GM12878 (cell line): ENCODE measurements around the gene COMMD1. TPM values are rescaled to one million over a fixed set of nuclear protein-coding genes. Genes with fewer than 3 reads are reported as not detected.
A peak's percentile ranks its signal among the peaks of the same experiment; 100 is the strongest.

Experiments used
- CREM ChIP-seq: IDR thresholded peaks from 2 replicates; pipeline ENCODE4 v1.6.1; 2014; ENCODE audit warnings: antibody characterized with exemption, low read depth
- CTCF ChIP-seq, 3 experiments: IDR thresholded peaks in 2 of 3; conservative IDR thresholded peaks in 1 of 3; 2 replicates each; pipeline ENCODE4 v1.5.1; 2011; ENCODE audit warnings: low read depth in 3 of 3, low read length in 3 of 3, mild to moderate bottlenecking in 3 of 3, control low read depth in 2 of 3, moderate library complexity in 2 of 3, inconsistent platforms in 1 of 3, mixed read lengths in 1 of 3; ENCODE audit not compliant: control insufficient read depth in 2 of 3, insufficient read depth in 1 of 3; ENCODE audit errors: extremely low read depth in 1 of 3
- EZH2 ChIP-seq: IDR thresholded peaks from 2 replicates; pipeline ENCODE4 v1.6.1; 2012; ENCODE audit warnings: low read depth, mild to moderate bottlenecking, control low read depth, inconsistent platforms, low read length, borderline replicate concordance; ENCODE audit not compliant: control insufficient read depth
- FOXK2 ChIP-seq: fragments of 450-650 bp; IDR thresholded peaks from 2 replicates; pipeline ENCODE4 v1.6.1; 2017; ENCODE audit warnings: mild to moderate bottlenecking, moderate library complexity
- GABPA ChIP-seq: IDR thresholded peaks from 2 replicates; pipeline ENCODE4 v1.6.1; 2014; ENCODE audit warnings: antibody characterized with exemption, low read depth, mild to moderate bottlenecking, inconsistent platforms
- IRF3 ChIP-seq: fragments of 450-650 bp; IDR thresholded peaks from 2 replicates; pipeline ENCODE4 v1.6.1; 2014; ENCODE audit warnings: mild to moderate bottlenecking
- IRF4 ChIP-seq: IDR thresholded peaks from 2 replicates; pipeline ENCODE4 v1.6.1; 2011; ENCODE audit warnings: low read depth, low read length
- JUNB ChIP-seq: IDR thresholded peaks from 2 replicates; pipeline ENCODE4 v1.6.1; 2016; ENCODE audit warnings: antibody characterized with exemption, mild to moderate bottlenecking
- KAT2A ChIP-seq: conservative IDR thresholded peaks from 2 replicates; pipeline ENCODE4 v1.6.1; 2011; ENCODE audit warnings: low read depth, low read length; ENCODE audit not compliant: control insufficient read depth
- MEF2A ChIP-seq: IDR thresholded peaks from 2 replicates; pipeline ENCODE4 v1.6.1; 2011; ENCODE audit warnings: low read depth, mild to moderate bottlenecking, low read length, moderate library complexity; ENCODE audit not compliant: insufficient read depth
- MEF2B ChIP-seq: fragments of 450-650 bp; IDR thresholded peaks from 2 replicates; pipeline ENCODE4 v1.6.1; 2018; ENCODE audit warnings: mild to moderate bottlenecking, moderate library complexity; ENCODE audit not compliant: partially characterized antibody, poor library complexity, severe bottlenecking
- MXI1 ChIP-seq: fragments of 150-350 bp; IDR thresholded peaks from 2 replicates; pipeline ENCODE4 v1.6.1; 2011; ENCODE audit warnings: low read depth, mild to moderate bottlenecking, inconsistent platforms, low read length, improper control_type of control experiment
- MYB ChIP-seq: fragments of 150-350 bp; IDR thresholded peaks from 2 replicates; pipeline ENCODE4 v1.6.1; 2014; ENCODE audit warnings: mild to moderate bottlenecking, low read depth, low read length, borderline replicate concordance
- NFXL1 ChIP-seq: fragments of 450-650 bp; IDR thresholded peaks from 2 replicates; pipeline ENCODE4 v1.6.1; 2017; ENCODE audit warnings: antibody characterized with exemption, mild to moderate bottlenecking, borderline replicate concordance
- NR2F1 ChIP-seq: fragments of 450-650 bp; conservative IDR thresholded peaks from 2 replicates; pipeline ENCODE4 v1.6.1; 2017; ENCODE audit warnings: mild to moderate bottlenecking
- POLR2A ChIP-seq: IDR thresholded peaks from 2 replicates; pipeline ENCODE4 v1.6.1; 2011; ENCODE audit warnings: low read depth, mild to moderate bottlenecking, low read length
- RFX5 ChIP-seq: IDR thresholded peaks from 2 replicates; pipeline ENCODE4 v1.6.1; 2011; ENCODE audit warnings: low read depth, low read length, improper control_type of control experiment
- SMC3 ChIP-seq: IDR thresholded peaks from 2 replicates; pipeline ENCODE4 v1.6.1; 2011; ENCODE audit warnings: low read length, improper control_type of control experiment, borderline replicate concordance
- TAF1 ChIP-seq: IDR thresholded peaks from 2 replicates; pipeline ENCODE4 v1.6.1; 2011; ENCODE audit warnings: mild to moderate bottlenecking, low read depth, low read length, borderline replicate concordance
- USF2 ChIP-seq: IDR thresholded peaks from 2 replicates; pipeline ENCODE4 v1.6.1; 2011; ENCODE audit warnings: low read depth, low read length, improper control_type of control experiment, borderline replicate concordance
- polyA plus RNA-seq, 11 experiments: library from polyadenylated mRNA; depleted of rRNA in 4 of 11; unstranded in 6 of 11; stranded (reverse) in 5 of 11; fragments of >200 nt; fragmentation: Nextera tagmentation in 4 of 11; fragmentation: Illumina TruSeq in 1 of 11; extraction: Ambion mirVana in 4 of 11; extraction: Trizol in 1 of 11; gene quantifications; 1 replicate in 1 of 11; 2 replicates in 10 of 11; pipeline versions ENCODE4 v1.2.1 to v1.2.3, GENCODE V29; 2011 to 2016; ENCODE audit warnings: inconsistent platforms in 2 of 11, missing spikeins in 2 of 11, low read depth in 1 of 11
- total RNA-seq, 4 experiments: library from RNA; depleted of rRNA in 3 of 4; stranded (reverse); fragments of >200 nt in 3 of 4; fragmentation: Illumina TruSeq in 1 of 4; extraction: Trizol in 1 of 4; gene quantifications; 2 replicates each; pipeline versions ENCODE4 v1.2.1 to v1.2.3, GENCODE V29; 2013 to 2021
- TF ChIP-seq, protein P1 (sequence below): fragments of 450-650 bp; IDR thresholded peaks from 2 replicates; pipeline ENCODE4 v1.6.1; 2017; ENCODE audit warnings: mild to moderate bottlenecking
- TF ChIP-seq, protein P2 (sequence below): fragments of 450-650 bp; IDR thresholded peaks from 2 replicates; pipeline ENCODE4 v1.6.1; 2018; ENCODE audit warnings: borderline replicate concordance, mild to moderate bottlenecking; ENCODE audit not compliant: partially characterized antibody

The COMMD1 gene
- total and polyA plus RNA-seq, 10 of the 15 experiments (the other 5 are each of a cell fraction or from before 2014, with no cell fraction given) = 39.7 to 210 (median 53.7) TPM

GRCh38 chr2:62038975-62039771 is 133.7 kb downstream of the COMMD1 start (continued):
- no peak for TF ChIP-seq CTCF (IDR thresholded peaks at IDR 0.05 in 2 of 3, conservative IDR thresholded peaks at IDR 0.05 in 1 of 3; ENCODE audit: control insufficient read depth in 2 of 3, extremely low read depth in 1 of 3, insufficient read depth in 1 of 3, low read depth in 3 of 3, low read length in 3 of 3)
- TF ChIP-seq MYB = no peak
- TF ChIP-seq USF2 = no peak
- TF ChIP-seq, protein P1, sequence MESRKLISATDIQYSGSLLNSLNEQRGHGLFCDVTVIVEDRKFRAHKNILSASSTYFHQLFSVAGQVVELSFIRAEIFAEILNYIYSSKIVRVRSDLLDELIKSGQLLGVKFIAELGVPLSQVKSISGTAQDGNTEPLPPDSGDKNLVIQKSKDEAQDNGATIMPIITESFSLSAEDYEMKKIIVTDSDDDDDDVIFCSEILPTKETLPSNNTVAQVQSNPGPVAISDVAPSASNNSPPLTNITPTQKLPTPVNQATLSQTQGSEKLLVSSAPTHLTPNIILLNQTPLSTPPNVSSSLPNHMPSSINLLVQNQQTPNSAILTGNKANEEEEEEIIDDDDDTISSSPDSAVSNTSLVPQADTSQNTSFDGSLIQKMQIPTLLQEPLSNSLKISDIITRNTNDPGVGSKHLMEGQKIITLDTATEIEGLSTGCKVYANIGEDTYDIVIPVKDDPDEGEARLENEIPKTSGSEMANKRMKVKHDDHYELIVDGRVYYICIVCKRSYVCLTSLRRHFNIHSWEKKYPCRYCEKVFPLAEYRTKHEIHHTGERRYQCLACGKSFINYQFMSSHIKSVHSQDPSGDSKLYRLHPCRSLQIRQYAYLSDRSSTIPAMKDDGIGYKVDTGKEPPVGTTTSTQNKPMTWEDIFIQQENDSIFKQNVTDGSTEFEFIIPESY = no peak; the same call in 1 of the 2 replicates
- TF ChIP-seq MEF2B = peak; percentile 77
- TF ChIP-seq IRF3 = no peak
- no peak for TF ChIP-seq POLR2A
- peak; percentile 92; the same call in 1 of the 2 replicates for TF ChIP-seq EZH2
- TF ChIP-seq, protein P2, sequence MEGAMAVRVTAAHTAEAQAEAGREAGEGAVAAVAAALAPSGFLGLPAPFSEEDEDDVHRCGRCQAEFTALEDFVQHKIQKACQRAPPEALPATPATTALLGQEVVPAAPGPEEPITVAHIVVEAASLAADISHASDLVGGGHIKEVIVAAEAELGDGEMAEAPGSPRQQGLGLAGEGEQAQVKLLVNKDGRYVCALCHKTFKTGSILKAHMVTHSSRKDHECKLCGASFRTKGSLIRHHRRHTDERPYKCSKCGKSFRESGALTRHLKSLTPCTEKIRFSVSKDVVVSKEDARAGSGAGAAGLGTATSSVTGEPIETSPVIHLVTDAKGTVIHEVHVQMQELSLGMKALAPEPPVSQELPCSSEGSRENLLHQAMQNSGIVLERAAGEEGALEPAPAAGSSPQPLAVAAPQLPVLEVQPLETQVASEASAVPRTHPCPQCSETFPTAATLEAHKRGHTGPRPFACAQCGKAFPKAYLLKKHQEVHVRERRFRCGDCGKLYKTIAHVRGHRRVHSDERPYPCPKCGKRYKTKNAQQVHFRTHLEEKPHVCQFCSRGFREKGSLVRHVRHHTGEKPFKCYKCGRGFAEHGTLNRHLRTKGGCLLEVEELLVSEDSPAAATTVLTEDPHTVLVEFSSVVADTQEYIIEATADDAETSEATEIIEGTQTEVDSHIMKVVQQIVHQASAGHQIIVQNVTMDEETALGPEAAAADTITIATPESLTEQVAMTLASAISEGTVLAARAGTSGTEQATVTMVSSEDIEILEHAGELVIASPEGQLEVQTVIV = no peak
- peak; percentile 65; the same call in 1 of the 2 replicates for TF ChIP-seq MXI1
- no peak for TF ChIP-seq KAT2A
- peak; percentile 51; the same call in 1 of the 2 replicates for TF ChIP-seq NR2F1
- no peak for TF ChIP-seq RFX5
- TF ChIP-seq FOXK2 = no peak
- TF ChIP-seq NFXL1 = no peak
- peak; percentile 49; the same call in 1 of the 2 replicates for TF ChIP-seq SMC3
- peak; percentile 93 for TF ChIP-seq CREM
- no peak for TF ChIP-seq MEF2A
- TF ChIP-seq GABPA = 0 out of 2 replicates have a peak, but pooled peaks have one; percentile 32
- peak; percentile 100 for TF ChIP-seq IRF4
- no peak for TF ChIP-seq TAF1
- peak; percentile 91 for TF ChIP-seq JUNB
